Erythroblast (primary cell): ENCODE data around the gene SLC44A3.

ENCODE experiments used
- DNase-seq, 2 experiments: peaks; one replicate each; lab custom pipeline; 2025; lab: John Stamatoyannopoulos, UW
- GATA1 ChIP-seq: IDR thresholded peaks from 2 replicates; pipeline ENCODE4 v1.6.1; 2011; ENCODE audit warnings: low read depth, mild to moderate bottlenecking, control low read depth, low read length, moderate library complexity
- POLR2A ChIP-seq: IDR thresholded peaks from 2 replicates; pipeline ENCODE4 v1.6.1; 2011; ENCODE audit warnings: mild to moderate bottlenecking, low read length

SLC44A3 gene

GRCh38 chr1:94807742-94808491 lies 12.2 kb upstream of the SLC44A3 start:
- TF ChIP-seq POLR2A = no peak
- TF ChIP-seq GATA1 = no peak
- peak; percentile 39 to 63 for DNase-seq

- DNase-seq = no peak
- TF ChIP-seq POLR2A = no peak
- TF ChIP-seq GATA1 = no peak
Observed at GRCh38 chr1:94808669-94809068, 11.5 kb upstream of the SLC44A3 start.

- TF ChIP-seq POLR2A (no peak), GATA1 (no peak)
- DNase-seq = no peak
Observed at GRCh38 chr1:94812985-94813384, 7.2 kb upstream of the SLC44A3 start.

GRCh38 chr1:94816030-94816429 lies 4.1 kb upstream of the SLC44A3 start:
- TF ChIP-seq POLR2A = no peak
- TF ChIP-seq GATA1 = no peak
- DNase-seq = no peak

GRCh38 chr1:94817712-94818111 lies 2.4 kb upstream of the SLC44A3 start:
- peak in 1 of 2 experiments; percentile 19 for DNase-seq

GRCh38 chr1:94819238-94819944 lies 766 bp upstream of the SLC44A3 start:
- no peak for TF ChIP-seq GATA1
- TF ChIP-seq POLR2A = no peak

More at GRCh38 chr1:94817712-94818111, 2.4 kb upstream of the SLC44A3 start:
- no peak for TF ChIP-seq GATA1
- TF ChIP-seq POLR2A = no peak

GRCh38 chr1:94820936-94821335 lies 779 bp downstream of the SLC44A3 start:
- DNase-seq = no peak
- no peak for TF ChIP-seq POLR2A

More at GRCh38 chr1:94819238-94819944, 766 bp upstream of the SLC44A3 start:
- no peak for DNase-seq

- no peak for TF ChIP-seq GATA1
- no peak for TF ChIP-seq POLR2A
Observed at GRCh38 chr1:94821636-94822305, 1.6 kb downstream of the SLC44A3 start.

GRCh38 chr1:94823116-94823515 lies 3.0 kb downstream of the SLC44A3 start:
- no peak for DNase-seq
- no peak for TF ChIP-seq GATA1

More at GRCh38 chr1:94821636-94822305, 1.6 kb downstream of the SLC44A3 start:
- DNase-seq = no peak

GRCh38 chr1:94825936-94826335 lies 5.8 kb downstream of the SLC44A3 start:
- no peak for DNase-seq

GRCh38 chr1:94827434-94827833 lies 7.3 kb downstream of the SLC44A3 start:
- DNase-seq = no peak
- TF ChIP-seq GATA1 (no peak), POLR2A (no peak)

More at GRCh38 chr1:94825936-94826335, 5.8 kb downstream of the SLC44A3 start:
- TF ChIP-seq GATA1 (no peak), POLR2A (no peak)

- no peak for TF ChIP-seq POLR2A
- no peak for TF ChIP-seq GATA1
- DNase-seq = no peak
Observed at GRCh38 chr1:94828251-94828650, 8.1 kb downstream of the SLC44A3 start.

- TF ChIP-seq POLR2A (no peak), GATA1 (no peak)
- DNase-seq = no peak
Observed at GRCh38 chr1:94831641-94832040, 11.5 kb downstream of the SLC44A3 start.

GRCh38 chr1:94832446-94832845 lies 12.3 kb downstream of the SLC44A3 start:
- TF ChIP-seq GATA1 (no peak), POLR2A (no peak)
- no peak for DNase-seq
